Measurements from ENCODE around the gene DEAF1. TPM values are rescaled to one million over a fixed set of nuclear protein-coding genes. Genes with fewer than 3 reads are reported as not detected.
A peak's percentile ranks its signal among the peaks of the same experiment; 100 is the strongest.

The DEAF1 gene
- total and polyA plus RNA-seq, 2 of the 13 experiments (the other 11 are each of a cell fraction or from before 2014, with no cell fraction given) = 22.3 to 29.6 TPM

GRCh38 chr11:706957-707816, 12.2 kb upstream of the DEAF1 start (continued):
- no peak for TF ChIP-seq CSRNP2 (CRISPR knock-in tag; conservative IDR thresholded peaks at IDR 0.05; ENCODE audit: low read depth)
- TF ChIP-seq NPAS2 (CRISPR knock-in tag; IDR thresholded peaks at IDR 0.05; ENCODE audit: borderline replicate concordance) = no peak
- no peak for TF ChIP-seq RBAK (CRISPR knock-in tag; IDR thresholded peaks at IDR 0.05)
- no peak for TF ChIP-seq RFX1 (IDR thresholded peaks at IDR 0.05)
- TF ChIP-seq, protein P1, sequence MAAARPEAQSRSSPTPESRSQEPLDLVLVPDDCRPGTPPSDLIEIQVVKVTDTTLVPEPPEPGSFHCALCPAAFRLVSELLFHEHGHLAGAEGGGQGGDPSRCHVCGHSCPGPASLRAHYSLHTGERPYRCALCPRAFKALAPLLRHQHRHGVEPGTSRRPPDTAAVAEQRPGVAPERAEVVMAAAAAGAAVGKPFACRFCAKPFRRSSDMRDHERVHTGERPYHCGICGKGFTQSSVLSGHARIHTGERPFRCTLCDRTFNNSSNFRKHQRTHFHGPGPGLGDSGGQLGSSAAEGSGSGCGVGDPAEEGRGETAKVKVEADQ (CRISPR knock-in tag; IDR thresholded peaks at IDR 0.05; ENCODE audit: borderline replicate concordance) = peak; percentile 13; the same call in 1 of the 2 replicates
- no peak for TF ChIP-seq ZNF513 (CRISPR knock-in tag; conservative IDR thresholded peaks at IDR 0.05)
- TF ChIP-seq PPARG (CRISPR knock-in tag; conservative IDR thresholded peaks at IDR 0.05) = no peak
- TF ChIP-seq, protein P2, sequence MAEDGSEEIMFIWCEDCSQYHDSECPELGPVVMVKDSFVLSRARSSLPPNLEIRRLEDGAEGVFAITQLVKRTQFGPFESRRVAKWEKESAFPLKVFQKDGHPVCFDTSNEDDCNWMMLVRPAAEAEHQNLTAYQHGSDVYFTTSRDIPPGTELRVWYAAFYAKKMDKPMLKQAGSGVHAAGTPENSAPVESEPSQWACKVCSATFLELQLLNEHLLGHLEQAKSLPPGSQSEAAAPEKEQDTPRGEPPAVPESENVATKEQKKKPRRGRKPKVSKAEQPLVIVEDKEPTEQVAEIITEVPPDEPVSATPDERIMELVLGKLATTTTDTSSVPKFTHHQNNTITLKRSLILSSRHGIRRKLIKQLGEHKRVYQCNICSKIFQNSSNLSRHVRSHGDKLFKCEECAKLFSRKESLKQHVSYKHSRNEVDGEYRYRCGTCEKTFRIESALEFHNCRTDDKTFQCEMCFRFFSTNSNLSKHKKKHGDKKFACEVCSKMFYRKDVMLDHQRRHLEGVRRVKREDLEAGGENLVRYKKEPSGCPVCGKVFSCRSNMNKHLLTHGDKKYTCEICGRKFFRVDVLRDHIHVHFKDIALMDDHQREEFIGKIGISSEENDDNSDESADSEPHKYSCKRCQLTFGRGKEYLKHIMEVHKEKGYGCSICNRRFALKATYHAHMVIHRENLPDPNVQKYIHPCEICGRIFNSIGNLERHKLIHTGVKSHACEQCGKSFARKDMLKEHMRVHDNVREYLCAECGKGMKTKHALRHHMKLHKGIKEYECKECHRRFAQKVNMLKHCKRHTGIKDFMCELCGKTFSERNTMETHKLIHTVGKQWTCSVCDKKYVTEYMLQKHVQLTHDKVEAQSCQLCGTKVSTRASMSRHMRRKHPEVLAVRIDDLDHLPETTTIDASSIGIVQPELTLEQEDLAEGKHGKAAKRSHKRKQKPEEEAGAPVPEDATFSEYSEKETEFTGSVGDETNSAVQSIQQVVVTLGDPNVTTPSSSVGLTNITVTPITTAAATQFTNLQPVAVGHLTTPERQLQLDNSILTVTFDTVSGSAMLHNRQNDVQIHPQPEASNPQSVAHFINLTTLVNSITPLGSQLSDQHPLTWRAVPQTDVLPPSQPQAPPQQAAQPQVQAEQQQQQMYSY (CRISPR knock-in tag; IDR thresholded peaks at IDR 0.05) = no peak
- peak; percentile 63 for TF ChIP-seq ZSCAN29 (CRISPR knock-in tag; conservative IDR thresholded peaks at IDR 0.05)
- TF ChIP-seq ZBED4 (CRISPR knock-in tag; IDR thresholded peaks at IDR 0.05; ENCODE audit: borderline replicate concordance) = peak; percentile 87
- no peak; the same call in none of the 2 replicates for TF ChIP-seq CAMTA2 (CRISPR knock-in tag; IDR thresholded peaks at IDR 0.05; ENCODE audit: borderline replicate concordance)
- TF ChIP-seq ZNF430 (CRISPR knock-in tag; IDR thresholded peaks at IDR 0.05) = peak; percentile 96; the same call in 1 of the 2 replicates
- TF ChIP-seq, protein P3, sequence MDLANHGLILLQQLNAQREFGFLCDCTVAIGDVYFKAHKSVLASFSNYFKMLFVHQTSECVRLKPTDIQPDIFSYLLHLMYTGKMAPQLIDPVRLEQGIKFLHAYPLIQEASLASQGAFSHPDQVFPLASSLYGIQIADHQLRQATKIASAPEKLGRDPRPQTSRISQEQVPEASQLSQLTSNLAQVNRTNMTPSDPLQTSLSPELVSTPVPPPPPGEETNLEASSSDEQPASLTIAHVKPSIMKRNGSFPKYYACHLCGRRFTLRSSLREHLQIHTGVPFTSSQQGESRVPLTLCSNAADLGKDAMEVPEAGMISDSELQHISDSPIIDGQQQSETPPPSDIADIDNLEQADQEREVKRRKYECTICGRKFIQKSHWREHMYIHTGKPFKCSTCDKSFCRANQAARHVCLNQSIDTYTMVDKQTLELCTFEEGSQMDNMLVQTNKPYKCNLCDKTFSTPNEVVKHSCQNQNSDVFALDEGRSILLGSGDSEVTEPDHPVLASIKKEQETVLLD (CRISPR knock-in tag; IDR thresholded peaks at IDR 0.05; ENCODE audit: low read depth) = no peak
- TF ChIP-seq ZNF530 (CRISPR knock-in tag; IDR thresholded peaks at IDR 0.05; ENCODE audit: low read depth) = no peak
